ENCODE measurements around the gene ANGPTL2. TPM values are rescaled to one million over a fixed set of nuclear protein-coding genes. Genes with fewer than 3 reads are reported as not detected.

ANGPTL2 gene
- total and polyA plus RNA-seq, 5 donors = 26.7 to 69.5 (median 38.7) TPM

DNA sequence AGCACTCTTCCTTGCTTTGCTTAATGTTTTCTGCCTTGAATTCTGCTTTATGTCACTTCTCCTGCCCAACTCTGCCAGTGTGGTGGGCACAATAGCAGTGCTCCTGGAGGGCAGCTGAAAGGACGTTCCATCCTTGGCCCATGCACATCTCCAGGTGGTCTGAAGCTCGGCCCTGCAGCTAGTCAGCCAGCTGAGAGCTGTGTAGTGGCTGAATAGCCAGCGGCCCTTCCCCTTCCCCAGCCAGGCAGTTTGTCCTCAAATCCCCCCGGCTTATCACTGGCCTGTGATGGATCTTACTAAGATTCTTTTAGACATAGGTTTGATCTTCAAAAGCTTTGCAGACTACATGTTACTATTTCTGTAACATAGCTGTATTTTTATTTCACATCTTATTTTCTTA is 42.7 kb upstream of the ANGPTL2 start:
- Histone ChIP-seq H3K4me1 (ENCODE audit: control insufficient read depth, insufficient read depth, low read length) (peaks cover 2% of the 10 kb centered on the region), H3K27ac (ENCODE audit: low read length) (no peak overlapping the region), H3K9me3 (ENCODE audit: control insufficient read depth, low read length) (no peaks in the 10 kb centered on the region), H3K4me3 (ENCODE audit: low read length) (no peak overlapping the region), H3K27me3 (ENCODE audit: control insufficient read depth, insufficient read depth) (no peaks in the 10 kb centered on the region)
- ATAC-seq (no peak), DNase-seq (no peak)
- WGBS = 80% methylated on average over 4 of the region's 4 CpGs
- intact Hi-C loops (cut with DNase I) = no loop called here

DNA sequence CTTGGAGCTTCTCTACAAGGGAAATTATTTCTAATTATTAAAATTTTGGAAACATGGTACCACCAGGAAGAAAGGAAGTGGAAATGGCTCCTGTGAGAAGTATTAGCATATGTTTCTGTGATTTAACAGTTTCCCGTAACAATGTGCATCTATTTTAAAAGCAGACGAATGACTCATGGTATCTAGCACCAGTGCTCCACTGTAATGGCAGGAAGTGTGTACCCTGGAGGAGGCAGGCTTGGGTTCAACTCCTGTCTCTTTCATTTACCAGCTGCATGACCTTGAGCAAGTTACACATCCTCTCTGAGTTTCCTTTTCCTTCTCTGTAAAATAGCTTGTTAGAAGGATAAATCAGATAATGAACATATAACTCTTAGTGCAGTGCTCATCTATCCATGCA is 41.0 kb upstream of the ANGPTL2 start:
- H3K9me3 ChIP-seq (ENCODE audit: control insufficient read depth, low read length) = no peaks in the 10 kb centered on the region
- H3K4me1 ChIP-seq (ENCODE audit: control insufficient read depth, insufficient read depth, low read length) = peaks cover 2% of the 10 kb centered on the region
- ATAC-seq = peak in 1 of 2 donors; percentile 58
- no peak overlapping the region for H3K4me3 ChIP-seq (ENCODE audit: low read length)
- intact Hi-C loops (cut with DNase I) = no loop called here
- H3K27me3 ChIP-seq (ENCODE audit: control insufficient read depth, insufficient read depth) = no peaks in the 10 kb centered on the region
- no peak overlapping the region for H3K27ac ChIP-seq (ENCODE audit: low read length)
- 35% methylated on average over 2 of the region's 2 CpGs for WGBS
- no peak for DNase-seq

DNA sequence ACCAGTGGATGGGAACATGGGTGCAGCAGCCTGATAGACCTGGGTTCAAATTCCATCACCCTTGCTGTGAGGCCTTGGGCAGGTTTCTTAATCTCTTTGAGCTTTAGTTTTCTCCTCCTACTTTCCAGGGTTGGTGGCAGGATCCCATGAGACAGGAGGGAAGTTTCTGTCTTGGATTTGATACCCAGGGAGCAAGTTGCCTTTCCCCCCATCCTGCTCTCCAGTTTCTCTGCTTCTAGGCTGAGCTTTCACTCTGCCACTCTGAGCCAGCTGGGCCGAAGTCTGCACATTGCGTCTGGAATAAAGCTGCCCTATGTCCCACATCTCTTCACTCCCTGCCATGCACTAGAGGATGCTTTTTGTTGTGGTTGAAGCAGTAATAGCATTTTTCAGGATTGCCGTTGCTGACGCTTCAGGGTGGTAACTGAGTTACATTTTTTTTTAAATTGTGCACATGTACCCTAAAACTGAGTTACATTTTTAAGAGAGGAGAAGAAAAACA is 40.5 kb upstream of the ANGPTL2 start:
- H3K27ac ChIP-seq (ENCODE audit: low read length) = no peak overlapping the region
- no peaks in the 10 kb centered on the region for H3K9me3 ChIP-seq (ENCODE audit: control insufficient read depth, low read length)
- DNase-seq (no peak), ATAC-seq (no peak)
- peaks cover 2% of the 10 kb centered on the region for H3K4me1 ChIP-seq (ENCODE audit: control insufficient read depth, insufficient read depth, low read length)
- intact Hi-C loops (cut with DNase I) = no loop called here
- H3K27me3 ChIP-seq (ENCODE audit: control insufficient read depth, insufficient read depth) = no peaks in the 10 kb centered on the region
- 75% methylated on average over 4 of the region's 4 CpGs for WGBS
- H3K4me3 ChIP-seq (ENCODE audit: low read length) = no peak overlapping the region

DNA sequence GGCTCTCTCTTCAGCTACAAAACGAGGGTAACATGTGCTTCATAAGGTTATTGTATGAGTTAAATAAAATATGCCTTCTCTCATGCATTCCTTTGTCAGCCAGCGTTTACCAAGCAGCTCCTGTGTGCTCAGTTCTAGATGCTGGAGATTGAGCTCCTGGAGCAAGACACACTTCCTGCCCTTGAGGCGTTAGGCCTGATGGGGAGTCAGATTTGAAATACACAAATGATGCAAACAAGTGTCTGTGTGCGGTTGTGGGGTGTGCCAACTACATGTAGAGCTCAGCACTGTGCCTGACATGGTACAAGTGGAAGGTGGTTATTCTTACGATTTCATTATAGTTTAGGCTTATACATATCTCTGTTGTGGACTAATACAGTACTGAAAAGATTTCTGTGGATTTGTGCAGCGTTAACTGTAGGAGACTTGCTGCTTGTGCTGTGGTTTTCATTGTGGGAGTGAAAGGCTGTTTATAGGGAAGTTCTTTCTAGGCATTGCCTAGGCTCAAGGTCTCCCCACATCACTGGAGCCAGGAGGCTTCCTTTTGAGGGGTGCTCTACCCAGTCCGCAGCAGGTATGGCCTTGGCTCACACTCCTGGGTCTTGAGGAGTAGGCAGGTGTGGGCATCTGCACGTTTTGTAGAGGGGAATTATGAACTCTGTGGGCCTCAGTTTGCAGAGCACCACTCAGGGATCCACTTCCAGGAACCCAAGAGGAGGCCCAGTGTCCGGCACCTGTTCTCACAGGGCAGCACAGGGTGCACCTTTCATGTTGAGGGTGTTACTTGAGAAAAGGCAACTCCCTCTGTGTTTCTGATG is 39.8 kb upstream of the ANGPTL2 start:
- WGBS = 72% methylated on average over 9 of the region's 9 CpGs

DNA sequence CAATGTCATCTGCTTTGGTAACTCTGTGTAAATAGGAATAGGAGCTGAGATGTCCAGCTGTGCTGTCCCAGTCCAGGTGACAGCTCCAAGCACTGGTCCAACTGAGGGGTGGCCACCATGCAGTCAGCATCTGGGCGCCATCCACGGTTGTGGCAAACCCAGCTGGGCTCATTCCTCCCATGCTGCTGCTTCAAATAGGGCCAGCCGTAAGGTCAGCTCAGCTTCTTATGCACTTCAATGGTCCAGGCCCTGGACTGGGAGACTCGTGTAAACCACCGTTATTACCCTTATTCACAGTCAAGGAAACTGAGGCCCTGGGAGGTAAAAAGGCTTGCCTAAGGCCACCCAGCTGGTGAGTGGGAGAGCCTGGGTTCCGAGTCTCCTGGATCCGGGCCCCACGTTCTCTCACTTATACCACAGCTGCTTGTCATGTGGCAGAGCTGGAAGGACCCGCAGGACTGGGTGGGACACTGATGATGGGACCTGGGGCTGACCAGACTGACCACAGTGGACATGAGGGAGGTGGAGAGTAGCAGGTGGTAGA is 38.7 kb upstream of the ANGPTL2 start:
- ATAC-seq (no peak), DNase-seq (no peak)
- WGBS = 97% methylated on average over 9 of the region's 9 CpGs
- Histone ChIP-seq H3K9me3 (ENCODE audit: control insufficient read depth, low read length) (no peaks in the 10 kb centered on the region), H3K4me3 (ENCODE audit: low read length) (no peak overlapping the region), H3K4me1 (ENCODE audit: control insufficient read depth, insufficient read depth, low read length) (peaks cover 2% of the 10 kb centered on the region), H3K27me3 (ENCODE audit: control insufficient read depth, insufficient read depth) (no peaks in the 10 kb centered on the region), H3K27ac (ENCODE audit: low read length) (no peak overlapping the region)
- intact Hi-C loops (cut with DNase I) = no loop called here

More for the DNA sequence above, 39.8 kb upstream of the ANGPTL2 start:
- Histone ChIP-seq H3K9me3 (ENCODE audit: control insufficient read depth, low read length) (no peaks in the 10 kb centered on the region), H3K27ac (ENCODE audit: low read length) (no peak overlapping the region), H3K4me3 (ENCODE audit: low read length) (no peak overlapping the region), H3K27me3 (ENCODE audit: control insufficient read depth, insufficient read depth) (no peaks in the 10 kb centered on the region), H3K4me1 (ENCODE audit: control insufficient read depth, insufficient read depth, low read length) (peaks cover 2% of the 10 kb centered on the region)
- ATAC-seq (no peak), DNase-seq (no peak)
- intact Hi-C loops (cut with DNase I) = no loop called here

DNA sequence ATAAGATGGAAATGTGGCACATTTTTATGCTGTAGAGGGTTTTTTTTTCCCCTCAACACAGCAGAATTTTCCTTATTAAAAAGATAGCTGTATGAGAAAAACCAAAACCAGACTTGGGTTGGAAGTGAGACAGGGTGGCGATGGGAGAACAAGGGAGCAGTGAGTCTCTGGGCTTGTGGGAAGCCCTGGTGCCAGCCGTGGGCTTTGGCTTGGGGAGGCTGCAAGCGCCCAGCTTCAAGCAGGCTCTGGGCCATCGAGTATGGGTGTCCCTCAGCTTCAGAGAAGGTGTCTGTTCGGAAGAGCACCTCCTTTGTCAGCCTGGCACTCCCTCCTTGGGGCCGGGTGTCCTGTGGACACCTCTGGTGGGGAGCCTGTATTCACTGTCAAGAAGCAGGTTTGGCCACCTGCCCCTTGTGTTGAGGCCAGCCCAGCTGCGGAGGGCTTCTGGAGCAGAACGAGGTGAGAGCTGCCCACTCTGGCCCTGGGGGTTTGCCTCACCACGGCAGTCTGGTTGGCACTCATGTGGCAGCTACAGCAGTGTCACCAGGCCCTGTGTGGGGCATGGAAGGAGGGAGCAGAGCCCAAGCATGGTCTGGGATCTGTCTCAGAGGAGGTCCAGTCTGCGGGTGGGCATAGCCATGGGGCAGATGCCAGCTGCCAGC is 37.6 kb upstream of the ANGPTL2 start:
- Histone ChIP-seq H3K27ac (ENCODE audit: low read length) (no peak overlapping the region), H3K4me1 (ENCODE audit: control insufficient read depth, insufficient read depth, low read length) (peaks cover 4% of the 10 kb centered on the region), H3K4me3 (ENCODE audit: low read length) (no peak overlapping the region), H3K27me3 (ENCODE audit: control insufficient read depth, insufficient read depth) (no peaks in the 10 kb centered on the region), H3K9me3 (ENCODE audit: control insufficient read depth, low read length) (no peaks in the 10 kb centered on the region)
- intact Hi-C loops (cut with DNase I) = no loop called here
- peak; percentile 27 to 30 for ATAC-seq
- DNase-seq = no peak
- WGBS = 84% methylated on average over 10 of the region's 10 CpGs

DNA sequence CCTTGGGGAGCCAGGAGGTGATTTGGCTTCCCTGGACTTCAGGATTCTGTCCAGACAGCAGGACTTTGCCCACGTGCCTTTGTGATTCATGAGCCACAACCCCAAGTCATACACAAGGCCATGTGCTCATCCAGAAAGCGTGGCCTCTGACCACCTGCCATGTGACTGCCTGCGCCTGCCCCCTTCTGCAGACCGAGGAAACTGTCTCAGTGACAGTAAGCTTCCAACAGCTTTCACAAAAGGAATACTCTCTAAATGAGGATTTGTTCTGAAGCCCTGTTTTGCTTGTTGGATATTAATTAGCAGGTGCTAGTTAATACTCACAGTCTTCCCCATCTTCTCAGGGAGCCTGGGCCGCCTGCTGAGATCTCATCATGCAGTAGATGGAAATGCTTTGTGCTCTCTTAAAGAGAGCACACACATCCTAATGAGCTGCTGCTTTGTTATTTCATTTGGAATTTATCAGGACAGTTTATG is 36.9 kb upstream of the ANGPTL2 start:
- Histone ChIP-seq H3K4me3 (ENCODE audit: low read length) (no peak overlapping the region), H3K27ac (ENCODE audit: low read length) (peak overlapping the region; percentile 23), H3K27me3 (ENCODE audit: control insufficient read depth, insufficient read depth) (no peaks in the 10 kb centered on the region), H3K4me1 (ENCODE audit: control insufficient read depth, insufficient read depth, low read length) (peaks cover 4% of the 10 kb centered on the region), H3K9me3 (ENCODE audit: control insufficient read depth, low read length) (no peaks in the 10 kb centered on the region)
- intact Hi-C loops (cut with DNase I) = no loop called here
- WGBS = 64% methylated on average over 5 of the region's 5 CpGs
- ATAC-seq = peak in 1 of 2 donors; percentile 22
- no peak for DNase-seq

DNA sequence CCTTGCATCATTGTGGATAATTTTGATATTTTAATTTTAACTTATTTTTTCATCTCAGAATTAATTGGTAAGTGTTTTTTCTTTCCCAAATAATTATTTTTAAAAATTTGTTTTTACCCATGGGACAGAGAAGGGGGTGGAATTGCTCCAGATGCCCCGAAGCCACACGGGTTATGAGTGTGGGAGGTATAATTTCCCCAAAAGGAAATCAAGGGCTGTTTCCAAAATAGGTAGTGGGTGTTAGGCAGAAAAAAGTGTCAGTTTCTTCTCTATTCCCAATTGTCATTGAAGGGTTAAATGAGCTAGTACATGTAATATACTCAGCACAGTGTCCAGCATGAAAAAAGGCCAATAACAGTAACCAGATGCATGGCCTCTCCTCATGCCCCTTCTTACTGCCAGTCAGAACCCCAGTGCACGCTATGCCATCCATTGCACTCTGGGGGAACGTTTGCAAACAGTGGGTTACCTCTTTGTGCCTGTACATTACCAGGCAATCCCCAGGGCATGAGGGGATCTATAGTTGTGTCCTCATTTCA is 36.4 kb upstream of the ANGPTL2 start:
- DNase-seq (no peak), ATAC-seq (no peak)
- Histone ChIP-seq H3K27me3 (ENCODE audit: control insufficient read depth, insufficient read depth) (no peaks in the 10 kb centered on the region), H3K27ac (ENCODE audit: low read length) (peak overlapping the region; percentile 23), H3K4me1 (ENCODE audit: control insufficient read depth, insufficient read depth, low read length) (peaks cover 4% of the 10 kb centered on the region), H3K4me3 (ENCODE audit: low read length) (no peak overlapping the region), H3K9me3 (ENCODE audit: control insufficient read depth, low read length) (no peaks in the 10 kb centered on the region)
- intact Hi-C loops (cut with DNase I) = no loop called here
- 82% methylated on average over 4 of the region's 4 CpGs for WGBS

DNA sequence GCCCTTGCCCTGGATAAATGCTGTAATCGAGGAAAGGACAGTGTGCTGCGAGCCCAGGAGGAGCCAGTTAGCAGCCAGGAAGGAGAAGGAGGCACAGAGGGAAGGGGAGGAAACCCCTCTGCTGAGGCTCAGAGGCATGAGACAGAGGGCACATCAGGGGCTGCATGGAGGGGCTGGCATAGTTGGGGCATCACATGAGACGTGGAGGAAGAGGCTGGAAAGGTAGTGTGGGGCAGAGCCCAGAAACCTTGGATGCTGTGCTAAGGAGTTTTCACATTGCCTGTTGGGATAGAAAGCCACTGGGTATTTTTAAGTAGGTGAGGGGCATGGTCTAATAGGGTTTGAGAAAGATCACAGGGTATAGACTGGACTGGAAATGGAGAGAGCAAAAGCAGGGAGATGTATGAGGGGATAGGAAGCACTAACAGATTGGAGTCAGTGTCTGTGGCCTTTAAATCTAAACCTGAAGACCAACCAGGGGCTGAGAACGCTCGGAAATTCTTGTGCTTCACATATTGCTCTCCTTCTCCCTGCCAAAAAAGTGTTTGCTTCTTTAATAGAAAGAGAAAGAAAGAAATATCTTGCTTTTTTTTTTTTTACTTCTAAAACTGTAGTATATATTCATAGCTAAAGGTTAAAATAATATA is 33.0 kb upstream of the ANGPTL2 start:
- Histone ChIP-seq H3K9me3 (ENCODE audit: control insufficient read depth, low read length) (no peaks in the 10 kb centered on the region), H3K27me3 (ENCODE audit: control insufficient read depth, insufficient read depth) (no peaks in the 10 kb centered on the region), H3K27ac (ENCODE audit: low read length) (peak overlapping the region; percentile 18), H3K4me1 (ENCODE audit: control insufficient read depth, insufficient read depth, low read length) (peaks cover 2% of the 10 kb centered on the region), H3K4me3 (ENCODE audit: low read length) (no peak overlapping the region)
- WGBS = 71% methylated on average over 5 of the region's 5 CpGs
- intact Hi-C loops (cut with DNase I) = no loop called here
- ATAC-seq (no peak), DNase-seq (no peak)

DNA sequence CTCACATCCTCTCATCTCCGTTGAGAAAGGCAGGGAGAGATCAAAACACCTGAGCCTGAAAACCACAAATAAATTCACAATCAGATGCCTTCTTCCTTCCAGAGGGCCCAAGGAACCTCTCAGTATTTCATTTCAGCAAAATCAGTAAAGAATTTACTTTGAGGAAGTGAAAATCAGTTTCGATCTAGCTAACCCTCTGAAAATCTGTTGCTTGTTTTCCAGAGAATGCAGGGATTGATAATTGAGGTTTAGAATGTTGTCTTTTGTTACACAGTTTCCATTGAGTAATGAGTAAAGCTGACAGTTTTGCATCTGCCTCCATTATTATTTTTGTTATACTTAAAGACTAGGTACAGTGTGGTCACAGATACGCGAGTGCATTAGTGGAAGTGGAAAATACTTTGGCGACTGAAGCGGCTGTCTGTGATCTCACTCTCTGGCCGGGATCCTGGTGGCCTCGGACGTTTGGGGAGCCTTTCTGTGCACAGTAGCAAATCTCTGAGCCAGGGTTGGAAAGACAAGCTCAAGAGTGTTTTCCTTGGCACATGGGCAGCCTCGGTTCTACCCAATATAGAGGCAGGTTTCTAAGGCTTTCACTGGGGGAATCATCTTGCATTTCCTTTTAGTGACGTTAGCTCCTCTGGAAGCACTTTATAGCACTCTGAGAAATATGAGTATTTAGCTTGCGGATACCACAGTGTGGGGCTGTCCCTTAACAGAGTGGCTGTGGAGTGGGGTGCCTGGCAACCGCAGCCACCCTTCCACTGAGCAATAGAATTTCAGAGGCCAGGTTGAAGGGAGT is 32.2 kb upstream of the ANGPTL2 start:
- Histone ChIP-seq H3K4me3 (ENCODE audit: low read length) (no peak overlapping the region), H3K4me1 (ENCODE audit: control insufficient read depth, insufficient read depth, low read length) (peaks cover 2% of the 10 kb centered on the region), H3K27ac (ENCODE audit: low read length) (no peak overlapping the region), H3K9me3 (ENCODE audit: control insufficient read depth, low read length) (no peaks in the 10 kb centered on the region), H3K27me3 (ENCODE audit: control insufficient read depth, insufficient read depth) (no peaks in the 10 kb centered on the region)
- peak; percentile 87 to 93 (median 91) for DNase-seq
- ATAC-seq = peak; percentile 92 to 97
- 28% methylated on average over 13 of the region's 13 CpGs for WGBS
- intact Hi-C loops (cut with DNase I) = no loop called here

Measured in right cardiac atrium (tissue), 5 donors.